ENCODE data around the gene PTCD3.

PTCD3 gene

DNA sequence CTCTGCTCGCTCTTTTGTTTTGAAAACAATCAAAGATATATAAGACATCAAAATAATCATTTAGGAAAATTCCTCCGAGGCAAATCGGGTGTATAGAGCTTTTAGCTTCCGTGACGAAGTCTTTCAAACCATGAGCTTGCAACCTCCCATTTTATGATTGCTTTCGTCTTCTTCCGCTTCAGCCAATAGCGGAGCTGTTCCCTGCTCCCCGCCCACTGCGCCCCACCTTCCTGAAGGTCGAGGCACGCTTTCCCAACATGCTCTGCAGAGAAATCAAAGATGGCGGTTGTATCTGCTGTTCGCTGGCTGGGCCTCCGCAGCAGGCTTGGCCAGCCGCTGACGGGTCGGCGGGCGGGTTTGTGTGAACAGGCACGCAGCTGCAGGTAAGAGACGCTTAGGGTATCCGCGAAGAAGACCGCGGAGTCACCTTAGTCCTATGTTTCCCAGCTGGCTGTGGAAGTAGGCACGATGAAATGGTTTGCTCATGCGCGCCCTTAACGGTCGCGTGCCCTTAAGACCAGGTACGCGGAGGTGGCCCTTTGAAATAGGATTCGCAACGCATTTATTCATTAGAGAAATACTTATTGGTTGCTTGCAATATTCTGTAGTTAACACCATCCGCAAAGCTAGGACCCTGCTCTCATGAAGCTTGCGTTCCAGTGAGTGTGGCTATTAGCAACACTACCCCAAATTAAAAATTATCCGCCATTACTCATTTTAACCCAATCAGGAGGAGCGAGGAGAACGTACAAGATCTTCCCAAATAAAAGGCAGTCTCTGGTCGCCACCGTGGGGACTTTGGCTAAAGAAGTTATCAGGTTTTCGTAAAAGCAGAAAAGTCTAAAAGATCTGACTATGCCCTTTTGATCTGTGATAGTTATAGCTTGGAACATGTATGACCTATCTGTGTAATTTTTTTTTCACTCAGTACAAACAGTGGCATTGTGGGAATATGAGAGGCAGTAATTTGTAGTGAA, at the start of gene PTCD3:
TSS of gene PTCD3 (plus strand) at position 267 of the 977 bp plus-strand sequence. CDS start at position 280, 13 bp downstream.
- TF ChIP-seq, protein P1, sequence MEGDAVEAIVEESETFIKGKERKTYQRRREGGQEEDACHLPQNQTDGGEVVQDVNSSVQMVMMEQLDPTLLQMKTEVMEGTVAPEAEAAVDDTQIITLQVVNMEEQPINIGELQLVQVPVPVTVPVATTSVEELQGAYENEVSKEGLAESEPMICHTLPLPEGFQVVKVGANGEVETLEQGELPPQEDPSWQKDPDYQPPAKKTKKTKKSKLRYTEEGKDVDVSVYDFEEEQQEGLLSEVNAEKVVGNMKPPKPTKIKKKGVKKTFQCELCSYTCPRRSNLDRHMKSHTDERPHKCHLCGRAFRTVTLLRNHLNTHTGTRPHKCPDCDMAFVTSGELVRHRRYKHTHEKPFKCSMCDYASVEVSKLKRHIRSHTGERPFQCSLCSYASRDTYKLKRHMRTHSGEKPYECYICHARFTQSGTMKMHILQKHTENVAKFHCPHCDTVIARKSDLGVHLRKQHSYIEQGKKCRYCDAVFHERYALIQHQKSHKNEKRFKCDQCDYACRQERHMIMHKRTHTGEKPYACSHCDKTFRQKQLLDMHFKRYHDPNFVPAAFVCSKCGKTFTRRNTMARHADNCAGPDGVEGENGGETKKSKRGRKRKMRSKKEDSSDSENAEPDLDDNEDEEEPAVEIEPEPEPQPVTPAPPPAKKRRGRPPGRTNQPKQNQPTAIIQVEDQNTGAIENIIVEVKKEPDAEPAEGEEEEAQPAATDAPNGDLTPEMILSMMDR (IDR thresholded peaks at IDR 0.05; ENCODE audit: control insufficient read depth, insufficient read depth, low read depth, low read length, missing control alignments), result no peak
- peak within 1 kb of the TSS; percentile 86 for H3K4me3 ChIP-seq (ENCODE audit: control insufficient read depth, low read depth, low read length)
- DNase-seq (ENCODE audit: low read depth), result peak; percentile 83

DNA sequence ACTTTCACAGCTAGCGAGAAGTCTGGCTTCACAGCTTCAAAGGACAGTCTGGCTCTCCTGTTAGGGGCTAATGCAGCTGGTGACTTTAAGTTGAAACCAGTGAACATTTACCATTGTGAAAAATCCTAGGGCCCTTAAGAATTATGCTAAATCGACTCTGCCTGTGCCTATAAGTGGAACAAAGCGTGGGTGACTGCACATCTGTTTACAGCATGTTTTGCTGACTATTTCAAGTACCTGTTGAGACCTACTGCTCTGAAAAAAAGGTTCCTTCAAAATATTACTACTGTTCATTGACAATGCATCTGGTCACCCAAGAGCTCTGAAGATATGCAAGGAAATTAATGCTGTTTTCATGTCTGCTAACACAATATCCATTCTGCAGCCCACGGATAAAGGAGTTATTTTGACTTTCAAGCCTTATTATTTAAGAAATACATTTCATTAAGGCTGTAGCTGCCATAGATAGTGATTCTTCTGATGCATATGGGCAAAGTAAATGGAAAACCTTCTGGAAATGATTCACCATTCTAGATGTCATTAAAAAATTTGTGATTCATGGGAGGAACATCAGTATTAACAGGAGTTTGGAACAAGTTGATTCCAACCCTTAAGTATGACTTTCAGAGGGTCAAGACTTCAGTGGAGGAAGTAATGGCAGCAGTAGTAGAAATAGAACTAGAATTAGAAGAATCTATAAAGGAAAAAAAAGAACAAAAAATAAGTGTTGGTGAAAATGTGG, 49.3 kb upstream of the PTCD3 start:
- TF ChIP-seq, protein P1 (IDR thresholded peaks at IDR 0.05; ENCODE audit: control insufficient read depth, insufficient read depth, low read depth, low read length, missing control alignments), result no peak
- DNase-seq (ENCODE audit: low read depth), result no peak
- H3K4me3 ChIP-seq (ENCODE audit: control insufficient read depth, low read depth, low read length), result no peak overlapping the region

DNA sequence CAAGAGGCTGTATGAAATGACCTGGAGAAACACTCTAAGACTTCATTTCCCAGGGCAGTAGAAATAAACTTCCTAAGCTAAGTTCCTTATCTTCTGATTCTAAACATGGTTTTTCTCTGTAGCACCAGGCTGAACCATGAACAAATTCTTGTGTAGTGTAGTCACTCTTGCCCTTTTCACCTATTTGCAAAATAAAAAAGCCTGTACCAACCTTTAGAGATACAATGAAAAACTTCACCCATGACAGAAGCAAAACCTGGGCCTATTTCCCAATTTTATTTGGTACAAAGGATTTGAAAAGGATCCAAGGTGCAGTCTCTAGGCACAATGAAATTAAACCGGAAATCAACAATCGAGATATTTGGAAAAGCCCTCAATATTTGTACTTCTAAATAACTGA, 44.0 kb upstream of the PTCD3 start:
- TF ChIP-seq, protein P1 (IDR thresholded peaks at IDR 0.05; ENCODE audit: control insufficient read depth, insufficient read depth, low read depth, low read length, missing control alignments), result no peak
- no peak for DNase-seq (ENCODE audit: low read depth)
- H3K4me3 ChIP-seq (ENCODE audit: control insufficient read depth, low read depth, low read length), result no peak overlapping the region

DNA sequence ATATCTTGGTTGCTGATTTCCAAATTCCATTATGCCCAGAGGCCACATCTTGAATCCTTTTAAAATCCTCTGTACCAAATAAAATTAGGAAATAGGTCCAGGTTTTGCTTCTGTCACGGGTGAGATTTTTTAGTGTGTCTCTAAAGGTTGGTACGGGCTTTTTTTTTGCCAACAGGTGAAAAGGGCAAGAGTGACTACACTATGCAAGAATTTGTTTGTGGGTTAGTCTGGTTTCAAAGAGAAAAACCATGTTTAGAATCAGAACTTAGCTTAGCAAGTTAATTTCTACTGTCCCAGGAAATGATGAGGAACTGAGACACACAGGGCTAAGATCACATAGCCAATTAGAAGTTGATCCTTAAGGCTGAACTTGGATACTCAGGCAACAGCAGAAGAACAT, 42.0 kb upstream of the PTCD3 start:
- DNase-seq (ENCODE audit: low read depth), result peak; percentile 64
- no peak overlapping the region for H3K4me3 ChIP-seq (ENCODE audit: control insufficient read depth, low read depth, low read length)
- TF ChIP-seq, protein P1 (IDR thresholded peaks at IDR 0.05; ENCODE audit: control insufficient read depth, insufficient read depth, low read depth, low read length, missing control alignments), result no peak

DNA sequence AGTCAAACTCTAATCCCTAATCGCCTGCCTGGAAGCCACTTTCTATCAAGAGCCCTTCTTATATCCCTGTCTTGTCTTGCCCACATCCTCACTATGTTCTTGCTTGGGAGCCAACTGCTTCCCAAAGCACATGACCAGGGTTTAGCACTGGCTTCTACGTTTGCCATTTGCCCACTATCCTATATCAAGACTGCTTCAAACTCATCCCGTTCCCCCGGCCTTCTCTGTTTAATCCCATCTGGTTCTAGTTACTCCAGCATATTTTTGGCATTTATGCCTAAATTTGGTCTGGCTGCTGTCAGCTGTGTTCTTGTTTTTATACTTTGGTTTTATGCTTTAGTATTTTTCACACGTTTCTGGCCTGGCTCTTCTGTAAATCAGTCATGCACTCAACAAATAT, 40.5 kb upstream of the PTCD3 start:
- TF ChIP-seq, protein P1 (IDR thresholded peaks at IDR 0.05; ENCODE audit: control insufficient read depth, insufficient read depth, low read depth, low read length, missing control alignments), result no peak
- DNase-seq (ENCODE audit: low read depth), result no peak
- no peak overlapping the region for H3K4me3 ChIP-seq (ENCODE audit: control insufficient read depth, low read depth, low read length)

DNA sequence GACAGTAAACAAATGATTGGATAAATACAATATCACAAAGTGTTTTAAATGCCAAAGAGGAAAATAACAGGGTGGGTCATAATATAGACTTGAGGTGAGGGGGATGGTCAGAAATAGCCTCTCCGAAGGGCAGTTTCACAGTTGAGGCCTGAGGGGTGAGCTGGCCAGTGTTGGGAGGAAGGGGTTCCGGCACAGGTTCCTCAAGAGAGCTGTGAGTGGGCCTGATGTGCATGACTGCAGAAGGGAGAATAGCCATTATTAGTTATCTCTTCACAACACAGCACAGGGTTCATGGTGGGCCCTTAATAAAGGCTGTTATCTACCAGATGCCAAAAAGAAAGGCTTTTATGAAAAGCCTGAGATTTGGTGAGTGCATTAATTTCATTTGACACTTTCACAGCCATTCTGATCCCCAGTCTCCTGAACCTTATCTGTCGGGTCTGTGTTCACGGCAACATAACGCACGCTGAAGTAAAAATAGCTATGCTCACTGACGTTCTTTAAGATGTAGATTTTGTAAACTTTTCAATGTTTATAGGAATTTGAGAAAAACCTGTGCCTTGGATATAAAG, 39.9 kb upstream of the PTCD3 start:
- no peak overlapping the region for H3K4me3 ChIP-seq (ENCODE audit: control insufficient read depth, low read depth, low read length)
- TF ChIP-seq, protein P1 (IDR thresholded peaks at IDR 0.05; ENCODE audit: control insufficient read depth, insufficient read depth, low read depth, low read length, missing control alignments), result no peak
- DNase-seq (ENCODE audit: low read depth), result no peak

Data from AG09309 (cell line).